ENCODE data around the gene AP1G1. TPM values are rescaled to one million over a fixed set of nuclear protein-coding genes. Genes with fewer than 3 reads are reported as not detected.
"Not testable (repeated sequence)": the region's sequence is repeated elsewhere in the genome, so short reads cannot be mapped to it uniquely, and the experiment has no call there.

The AP1G1 gene
- polyA plus RNA-seq, 1 donor from 2014 or later: 57.1 TPM

DNA sequence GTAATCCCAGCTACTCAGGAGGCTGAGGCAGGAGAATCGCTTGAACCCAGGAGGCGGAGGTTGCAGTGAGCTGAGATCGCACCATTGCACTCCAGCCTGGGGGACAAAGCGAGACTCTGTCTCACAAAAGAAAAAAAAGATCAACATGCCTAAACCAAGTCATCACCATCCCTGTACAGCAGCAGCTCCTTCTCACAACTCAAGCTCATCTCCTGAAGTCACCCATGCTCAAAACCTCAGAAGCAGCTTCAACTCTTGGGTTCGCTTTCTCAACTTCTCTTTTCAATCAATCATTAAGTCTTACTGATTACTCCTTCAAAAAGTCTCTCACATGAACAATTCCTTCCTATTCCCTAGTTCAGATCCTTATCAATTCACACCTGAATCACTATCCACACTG lies 115.5 kb downstream of the AP1G1 start:
- no peaks in the 10 kb centered on the region for H3K27me3 ChIP-seq (ENCODE audit: insufficient read depth, low read depth, low read length)

DNA sequence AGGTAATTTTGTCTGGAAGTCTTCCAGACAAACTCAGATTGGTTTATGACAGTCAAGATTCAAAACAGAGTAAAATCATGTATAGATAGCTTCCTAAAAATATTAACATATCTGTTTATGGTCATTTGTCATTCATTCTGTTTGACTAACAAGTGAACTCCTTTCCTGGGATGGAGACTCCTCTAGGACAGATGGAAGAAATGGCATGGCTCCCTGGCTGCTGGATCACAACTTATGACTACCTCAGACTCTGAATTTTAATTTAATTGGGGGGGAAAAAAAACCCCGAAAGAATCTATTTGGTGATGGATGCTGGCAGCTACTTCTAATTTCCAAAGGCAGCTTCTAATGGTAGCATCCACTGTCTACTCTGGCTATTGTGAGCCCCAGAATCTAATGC lies 118.7 kb downstream of the AP1G1 start:
- H3K9me2 ChIP-seq (ENCODE audit: insufficient read depth, low read length): no peaks in the 10 kb centered on the region
- no peaks in the 10 kb centered on the region for H3K79me2 ChIP-seq (replicated peaks; ENCODE audit: insufficient read depth, low read length)
- no peaks in the 10 kb centered on the region for H3K27me3 ChIP-seq (ENCODE audit: insufficient read depth, low read depth, low read length)
- H3K27ac ChIP-seq (ENCODE audit: low read length): no peak overlapping the region
- no peaks in the 10 kb centered on the region for H3F3A ChIP-seq (ENCODE audit: insufficient read depth, low read length, poor library complexity, severe bottlenecking)
- no peak overlapping the region for H3K4me2 ChIP-seq (ENCODE audit: low read length)
- no peak overlapping the region for H3K9ac ChIP-seq (ENCODE audit: low read length)
- H2AFZ ChIP-seq (ENCODE audit: low read depth, low read length): no peak overlapping the region
- H3K36me3 ChIP-seq (ENCODE audit: insufficient read depth, low read length): no peaks in the 10 kb centered on the region
- no peaks in the 10 kb centered on the region for H3K9me3 ChIP-seq (ENCODE audit: low read length)
- TF ChIP-seq RAD21 (conservative IDR thresholded peaks at IDR 0.05) (no peak), POLR2AphosphoS5 (IDR thresholded peaks at IDR 0.05) (no peak)
- TF ChIP-seq, protein P1, sequence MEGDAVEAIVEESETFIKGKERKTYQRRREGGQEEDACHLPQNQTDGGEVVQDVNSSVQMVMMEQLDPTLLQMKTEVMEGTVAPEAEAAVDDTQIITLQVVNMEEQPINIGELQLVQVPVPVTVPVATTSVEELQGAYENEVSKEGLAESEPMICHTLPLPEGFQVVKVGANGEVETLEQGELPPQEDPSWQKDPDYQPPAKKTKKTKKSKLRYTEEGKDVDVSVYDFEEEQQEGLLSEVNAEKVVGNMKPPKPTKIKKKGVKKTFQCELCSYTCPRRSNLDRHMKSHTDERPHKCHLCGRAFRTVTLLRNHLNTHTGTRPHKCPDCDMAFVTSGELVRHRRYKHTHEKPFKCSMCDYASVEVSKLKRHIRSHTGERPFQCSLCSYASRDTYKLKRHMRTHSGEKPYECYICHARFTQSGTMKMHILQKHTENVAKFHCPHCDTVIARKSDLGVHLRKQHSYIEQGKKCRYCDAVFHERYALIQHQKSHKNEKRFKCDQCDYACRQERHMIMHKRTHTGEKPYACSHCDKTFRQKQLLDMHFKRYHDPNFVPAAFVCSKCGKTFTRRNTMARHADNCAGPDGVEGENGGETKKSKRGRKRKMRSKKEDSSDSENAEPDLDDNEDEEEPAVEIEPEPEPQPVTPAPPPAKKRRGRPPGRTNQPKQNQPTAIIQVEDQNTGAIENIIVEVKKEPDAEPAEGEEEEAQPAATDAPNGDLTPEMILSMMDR (IDR thresholded peaks at IDR 0.05; ENCODE audit: poor library complexity, severe bottlenecking): no peak
- no peak overlapping the region for H3K4me3 ChIP-seq (ENCODE audit: low read length)
- no peaks in the 10 kb centered on the region for H4K20me1 ChIP-seq (ENCODE audit: insufficient read depth)

More for the DNA sequence above, 115.5 kb downstream of the AP1G1 start:
- Histone ChIP-seq H3K79me2 (replicated peaks; ENCODE audit: insufficient read depth, low read length) (no peaks in the 10 kb centered on the region), H3K27ac (ENCODE audit: low read length) (no peak overlapping the region), H3K4me3 (ENCODE audit: low read length) (no peak overlapping the region), H3F3A (ENCODE audit: insufficient read depth, low read length, poor library complexity, severe bottlenecking) (no peaks in the 10 kb centered on the region), H4K20me1 (ENCODE audit: insufficient read depth) (no peaks in the 10 kb centered on the region), H3K36me3 (ENCODE audit: insufficient read depth, low read length) (no peaks in the 10 kb centered on the region), H2AFZ (ENCODE audit: low read depth, low read length) (no peak overlapping the region), H3K4me2 (ENCODE audit: low read length) (no peak overlapping the region), H3K9me2 (ENCODE audit: insufficient read depth, low read length) (no peaks in the 10 kb centered on the region), H3K9ac (ENCODE audit: low read length) (no peak overlapping the region), H3K9me3 (ENCODE audit: low read length) (no peaks in the 10 kb centered on the region)
- TF ChIP-seq TAF1 (IDR thresholded peaks at IDR 0.05; ENCODE audit: low read depth) (no peak), RAD21 (conservative IDR thresholded peaks at IDR 0.05) (no peak)

DNA sequence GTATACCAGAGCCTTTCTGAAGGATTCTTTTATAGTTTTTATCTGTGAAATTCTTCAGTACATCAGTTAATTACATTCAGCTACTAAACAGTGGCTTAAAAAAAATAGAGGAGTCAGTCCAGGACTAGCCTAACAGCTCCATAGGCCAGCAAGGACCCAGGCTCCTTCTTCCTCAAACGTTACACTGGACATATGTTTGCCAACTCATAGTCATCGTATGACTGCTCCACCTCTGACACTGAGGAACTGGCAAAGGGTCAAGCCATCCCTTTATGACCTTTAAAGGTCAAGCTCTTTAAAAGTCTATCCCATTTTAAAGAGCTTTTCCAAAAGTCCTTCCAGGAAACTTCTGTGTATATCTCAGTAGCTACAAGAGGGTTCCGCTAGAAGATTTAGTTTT lies 120.8 kb downstream of the AP1G1 start:
- H3K4me2 ChIP-seq (ENCODE audit: low read length): no peak overlapping the region

DNA sequence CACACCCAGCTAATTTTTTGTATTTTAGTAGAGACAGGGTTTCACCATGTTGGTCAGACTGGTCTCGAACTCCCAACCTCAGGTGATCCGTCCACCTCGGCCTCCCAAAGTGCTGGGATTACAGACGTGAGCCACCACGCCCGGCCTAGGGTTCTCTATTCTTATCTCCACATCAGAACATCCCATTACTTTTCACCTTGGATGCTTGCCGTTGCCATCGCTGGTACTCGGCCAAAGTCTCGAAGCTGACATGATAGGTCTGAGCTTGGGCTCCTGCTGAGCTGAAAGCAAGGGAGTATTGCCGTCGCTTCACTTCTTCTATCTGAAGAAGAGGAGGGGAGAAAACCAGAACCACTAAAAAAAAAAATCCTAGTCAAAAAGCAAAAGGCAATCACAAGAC lies 124.4 kb downstream of the AP1G1 start:
- H3K4me2 ChIP-seq (ENCODE audit: low read length); H3K9ac ChIP-seq (ENCODE audit: low read length); H4K20me1 ChIP-seq (ENCODE audit: insufficient read depth); H3K79me2 ChIP-seq (replicated peaks; ENCODE audit: insufficient read depth, low read length); H3K9me3 ChIP-seq (ENCODE audit: low read length); H3K27me3 ChIP-seq (ENCODE audit: insufficient read depth, low read depth, low read length); H3K4me3 ChIP-seq (ENCODE audit: low read length); H3K9me2 ChIP-seq (ENCODE audit: insufficient read depth, low read length); H3F3A ChIP-seq (ENCODE audit: insufficient read depth, low read length, poor library complexity, severe bottlenecking); H3K27ac ChIP-seq (ENCODE audit: low read length); H3K36me3 ChIP-seq (ENCODE audit: insufficient read depth, low read length); H2AFZ ChIP-seq (ENCODE audit: low read depth, low read length): not testable (repeated sequence)

More for the DNA sequence above, 120.8 kb downstream of the AP1G1 start:
- no peak overlapping the region for H3K4me3 ChIP-seq (ENCODE audit: low read length)
- no peak overlapping the region for H3K9ac ChIP-seq (ENCODE audit: low read length)
- H3K9me2 ChIP-seq (ENCODE audit: insufficient read depth, low read length): no peaks in the 10 kb centered on the region
- H3K79me2 ChIP-seq (replicated peaks; ENCODE audit: insufficient read depth, low read length): no peaks in the 10 kb centered on the region
- no peaks in the 10 kb centered on the region for H4K20me1 ChIP-seq (ENCODE audit: insufficient read depth)
- H3K9me3 ChIP-seq (ENCODE audit: low read length): no peaks in the 10 kb centered on the region
- H3F3A ChIP-seq (ENCODE audit: insufficient read depth, low read length, poor library complexity, severe bottlenecking): no peaks in the 10 kb centered on the region
- H2AFZ ChIP-seq (ENCODE audit: low read depth, low read length): no peak overlapping the region
- no peaks in the 10 kb centered on the region for H3K36me3 ChIP-seq (ENCODE audit: insufficient read depth, low read length)
- H3K27me3 ChIP-seq (ENCODE audit: insufficient read depth, low read depth, low read length): no peaks in the 10 kb centered on the region
- no peak overlapping the region for H3K27ac ChIP-seq (ENCODE audit: low read length)
- TF ChIP-seq, protein P2, sequence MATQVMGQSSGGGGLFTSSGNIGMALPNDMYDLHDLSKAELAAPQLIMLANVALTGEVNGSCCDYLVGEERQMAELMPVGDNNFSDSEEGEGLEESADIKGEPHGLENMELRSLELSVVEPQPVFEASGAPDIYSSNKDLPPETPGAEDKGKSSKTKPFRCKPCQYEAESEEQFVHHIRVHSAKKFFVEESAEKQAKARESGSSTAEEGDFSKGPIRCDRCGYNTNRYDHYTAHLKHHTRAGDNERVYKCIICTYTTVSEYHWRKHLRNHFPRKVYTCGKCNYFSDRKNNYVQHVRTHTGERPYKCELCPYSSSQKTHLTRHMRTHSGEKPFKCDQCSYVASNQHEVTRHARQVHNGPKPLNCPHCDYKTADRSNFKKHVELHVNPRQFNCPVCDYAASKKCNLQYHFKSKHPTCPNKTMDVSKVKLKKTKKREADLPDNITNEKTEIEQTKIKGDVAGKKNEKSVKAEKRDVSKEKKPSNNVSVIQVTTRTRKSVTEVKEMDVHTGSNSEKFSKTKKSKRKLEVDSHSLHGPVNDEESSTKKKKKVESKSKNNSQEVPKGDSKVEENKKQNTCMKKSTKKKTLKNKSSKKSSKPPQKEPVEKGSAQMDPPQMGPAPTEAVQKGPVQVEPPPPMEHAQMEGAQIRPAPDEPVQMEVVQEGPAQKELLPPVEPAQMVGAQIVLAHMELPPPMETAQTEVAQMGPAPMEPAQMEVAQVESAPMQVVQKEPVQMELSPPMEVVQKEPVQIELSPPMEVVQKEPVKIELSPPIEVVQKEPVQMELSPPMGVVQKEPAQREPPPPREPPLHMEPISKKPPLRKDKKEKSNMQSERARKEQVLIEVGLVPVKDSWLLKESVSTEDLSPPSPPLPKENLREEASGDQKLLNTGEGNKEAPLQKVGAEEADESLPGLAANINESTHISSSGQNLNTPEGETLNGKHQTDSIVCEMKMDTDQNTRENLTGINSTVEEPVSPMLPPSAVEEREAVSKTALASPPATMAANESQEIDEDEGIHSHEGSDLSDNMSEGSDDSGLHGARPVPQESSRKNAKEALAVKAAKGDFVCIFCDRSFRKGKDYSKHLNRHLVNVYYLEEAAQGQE (IDR thresholded peaks at IDR 0.05; ENCODE audit: borderline replicate concordance): no peak
- TF ChIP-seq, protein P1 (IDR thresholded peaks at IDR 0.05; ENCODE audit: poor library complexity, severe bottlenecking): no peak
- TF ChIP-seq EZH2 (IDR thresholded peaks at IDR 0.05; ENCODE audit: borderline replicate concordance, insufficient read depth, low read length, poor library complexity, severe bottlenecking): no peak
- no peak for TF ChIP-seq EP300 (conservative IDR thresholded peaks at IDR 0.05; ENCODE audit: poor library complexity, severe bottlenecking)
- TF ChIP-seq RAD21 (conservative IDR thresholded peaks at IDR 0.05): no peak
- no peak for TF ChIP-seq MXI1 (conservative IDR thresholded peaks at IDR 0.05; ENCODE audit: poor library complexity, severe bottlenecking)

Measured in neural cell (in vitro differentiated cells).